GM12878 (cell line): ENCODE results near the gene HPSE2.

Experiments
- BHLHE40 ChIP-seq, 2 experiments: fragments of 450-650 bp in 1 of 2; IDR thresholded peaks; 2 replicates each; pipeline ENCODE4 v1.6.1; 2011 to 2017; ENCODE audit warnings: low read depth in 2 of 2, borderline replicate concordance in 1 of 2, improper control_type of control experiment in 1 of 2, low read length in 1 of 2, mild to moderate bottlenecking in 1 of 2
- CHD4 ChIP-seq: fragments of 200-600 bp; sonication (generic); IDR thresholded peaks from 2 replicates; pipeline ENCODE4 v1.6.1; 2016; ENCODE audit warnings: mild to moderate bottlenecking
- EGR1 ChIP-seq, 2 experiments: IDR thresholded peaks; 1 replicate in 1 of 2; 2 replicates in 1 of 2; pipeline ENCODE4 v1.6.1; 2011 to 2012; ENCODE audit warnings: low read depth in 2 of 2, low read length in 2 of 2, borderline replicate concordance in 1 of 2, mild to moderate bottlenecking in 1 of 2, moderate library complexity in 1 of 2
- EP300 ChIP-seq, 2 experiments: fragments of 150-350 bp in 1 of 2; IDR thresholded peaks; 2 replicates each; pipeline ENCODE4 v1.6.1; 2011 to 2012; ENCODE audit warnings: low read depth in 2 of 2, low read length in 2 of 2, borderline replicate concordance in 1 of 2, improper control_type of control experiment in 1 of 2, inconsistent platforms in 1 of 2; ENCODE audit not compliant: control insufficient read depth in 1 of 2
- HDAC2 ChIP-seq: fragments of 200-600 bp; sonication (generic); IDR thresholded peaks from 2 replicates; pipeline ENCODE4 v1.6.1; 2017
- SMAD1 ChIP-seq: fragments of 450-650 bp; IDR thresholded peaks from 2 replicates; pipeline ENCODE4 v1.6.1; 2018; ENCODE audit warnings: mild to moderate bottlenecking, low read depth; ENCODE audit not compliant: partially characterized antibody
- SMC3 ChIP-seq: IDR thresholded peaks from 2 replicates; pipeline ENCODE4 v1.6.1; 2011; ENCODE audit warnings: low read length, improper control_type of control experiment, borderline replicate concordance
- SP1 ChIP-seq: IDR thresholded peaks from one replicate; pipeline ENCODE4 v1.6.1; 2011; ENCODE audit warnings: low read depth, low read length
- TF ChIP-seq, protein P1 (sequence below): fragments of 450-650 bp; IDR thresholded peaks from 2 replicates; pipeline ENCODE4 v1.6.1; 2017; ENCODE audit warnings: mild to moderate bottlenecking
- TF ChIP-seq, protein P2 (sequence below): fragments of 450-650 bp; IDR thresholded peaks from 2 replicates; pipeline ENCODE4 v1.6.1; 2017; ENCODE audit warnings: antibody characterized with exemption, mild to moderate bottlenecking, moderate library complexity
- TF ChIP-seq, protein P3 (sequence below), 3 experiments: IDR thresholded peaks in 2 of 3; conservative IDR thresholded peaks in 1 of 3; 2 replicates each; pipeline ENCODE4 v1.5.1; 2011; ENCODE audit warnings: low read depth in 3 of 3, low read length in 3 of 3, mild to moderate bottlenecking in 3 of 3, control low read depth in 2 of 3, moderate library complexity in 2 of 3, inconsistent platforms in 1 of 3, mixed read lengths in 1 of 3; ENCODE audit not compliant: control insufficient read depth in 2 of 3, insufficient read depth in 1 of 3; ENCODE audit errors: extremely low read depth in 1 of 3
- TF ChIP-seq, protein P4 (sequence below): IDR thresholded peaks from 2 replicates; pipeline ENCODE4 v1.6.1; 2012; ENCODE audit warnings: low read depth, low read length, improper control_type of control experiment
- TF ChIP-seq, protein P5 (sequence below): IDR thresholded peaks from 2 replicates; pipeline ENCODE4 v1.6.1; 2012; ENCODE audit warnings: mild to moderate bottlenecking, low read depth, low read length
- TF ChIP-seq, protein P6 (sequence below): IDR thresholded peaks from 2 replicates; pipeline ENCODE4 v1.6.1; 2011; ENCODE audit warnings: low read depth, low read length, improper control_type of control experiment, borderline replicate concordance

DNA sequence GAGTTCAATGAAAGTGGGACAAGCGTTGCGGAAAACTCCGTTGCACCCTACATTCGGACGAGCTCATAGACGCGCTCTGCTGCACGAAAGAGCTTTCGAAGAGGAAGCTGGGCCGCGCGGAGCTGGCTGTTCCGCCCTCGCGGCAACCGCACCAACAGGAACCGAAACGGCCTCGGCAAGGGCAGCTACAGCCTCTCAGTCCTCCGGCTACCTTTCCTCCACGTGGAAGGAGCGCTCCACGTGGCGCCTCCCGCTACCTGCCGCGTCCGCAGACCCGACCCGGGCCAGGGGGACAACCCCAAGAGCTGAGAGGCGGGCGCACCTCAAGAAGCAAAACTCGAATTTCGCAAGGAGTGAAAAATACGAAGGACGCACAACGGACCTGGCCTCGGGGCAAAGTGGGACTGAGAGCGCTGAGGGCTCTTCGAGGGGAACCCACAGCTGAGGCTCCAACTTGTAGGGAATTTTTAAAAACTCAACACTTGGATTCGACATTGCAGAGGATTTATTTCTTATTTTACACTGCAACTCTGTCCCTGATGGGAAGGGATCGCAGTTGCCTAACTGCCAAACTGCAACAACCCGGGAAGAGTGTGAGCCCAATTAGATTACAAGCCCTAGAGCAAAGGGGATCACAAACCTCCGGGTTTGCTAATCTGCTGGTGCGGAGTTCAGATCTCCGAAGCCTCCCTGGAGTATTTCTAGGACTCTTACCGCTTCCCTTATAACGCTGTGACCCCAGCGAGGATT lies 1.4 kb downstream of the HPSE2 start:
- TF ChIP-seq EGR1 (IDR thresholded peaks at IDR 0.05; ENCODE audit: borderline replicate concordance in 1 of 2, low read depth in 2 of 2, low read length in 2 of 2) (peak in 1 of 2 experiments; percentile 87; a peak in 2 of 3 replicates), EP300 (IDR thresholded peaks at IDR 0.05; ENCODE audit: borderline replicate concordance in 1 of 2, control insufficient read depth in 1 of 2, low read depth in 2 of 2, low read length in 2 of 2) (no peak), SMAD1 (no peak), CHD4 (no peak), HDAC2 (no peak), BHLHE40 (IDR thresholded peaks at IDR 0.05; ENCODE audit: borderline replicate concordance in 1 of 2, low read depth in 2 of 2, low read length in 1 of 2) (0 out of 4 replicates have a peak, but pooled peaks have one; percentile 10 to 24), SMC3 (no peak), SP1 (no peak)
- TF ChIP-seq, protein P1, sequence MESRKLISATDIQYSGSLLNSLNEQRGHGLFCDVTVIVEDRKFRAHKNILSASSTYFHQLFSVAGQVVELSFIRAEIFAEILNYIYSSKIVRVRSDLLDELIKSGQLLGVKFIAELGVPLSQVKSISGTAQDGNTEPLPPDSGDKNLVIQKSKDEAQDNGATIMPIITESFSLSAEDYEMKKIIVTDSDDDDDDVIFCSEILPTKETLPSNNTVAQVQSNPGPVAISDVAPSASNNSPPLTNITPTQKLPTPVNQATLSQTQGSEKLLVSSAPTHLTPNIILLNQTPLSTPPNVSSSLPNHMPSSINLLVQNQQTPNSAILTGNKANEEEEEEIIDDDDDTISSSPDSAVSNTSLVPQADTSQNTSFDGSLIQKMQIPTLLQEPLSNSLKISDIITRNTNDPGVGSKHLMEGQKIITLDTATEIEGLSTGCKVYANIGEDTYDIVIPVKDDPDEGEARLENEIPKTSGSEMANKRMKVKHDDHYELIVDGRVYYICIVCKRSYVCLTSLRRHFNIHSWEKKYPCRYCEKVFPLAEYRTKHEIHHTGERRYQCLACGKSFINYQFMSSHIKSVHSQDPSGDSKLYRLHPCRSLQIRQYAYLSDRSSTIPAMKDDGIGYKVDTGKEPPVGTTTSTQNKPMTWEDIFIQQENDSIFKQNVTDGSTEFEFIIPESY, result no peak
- TF ChIP-seq, protein P2, sequence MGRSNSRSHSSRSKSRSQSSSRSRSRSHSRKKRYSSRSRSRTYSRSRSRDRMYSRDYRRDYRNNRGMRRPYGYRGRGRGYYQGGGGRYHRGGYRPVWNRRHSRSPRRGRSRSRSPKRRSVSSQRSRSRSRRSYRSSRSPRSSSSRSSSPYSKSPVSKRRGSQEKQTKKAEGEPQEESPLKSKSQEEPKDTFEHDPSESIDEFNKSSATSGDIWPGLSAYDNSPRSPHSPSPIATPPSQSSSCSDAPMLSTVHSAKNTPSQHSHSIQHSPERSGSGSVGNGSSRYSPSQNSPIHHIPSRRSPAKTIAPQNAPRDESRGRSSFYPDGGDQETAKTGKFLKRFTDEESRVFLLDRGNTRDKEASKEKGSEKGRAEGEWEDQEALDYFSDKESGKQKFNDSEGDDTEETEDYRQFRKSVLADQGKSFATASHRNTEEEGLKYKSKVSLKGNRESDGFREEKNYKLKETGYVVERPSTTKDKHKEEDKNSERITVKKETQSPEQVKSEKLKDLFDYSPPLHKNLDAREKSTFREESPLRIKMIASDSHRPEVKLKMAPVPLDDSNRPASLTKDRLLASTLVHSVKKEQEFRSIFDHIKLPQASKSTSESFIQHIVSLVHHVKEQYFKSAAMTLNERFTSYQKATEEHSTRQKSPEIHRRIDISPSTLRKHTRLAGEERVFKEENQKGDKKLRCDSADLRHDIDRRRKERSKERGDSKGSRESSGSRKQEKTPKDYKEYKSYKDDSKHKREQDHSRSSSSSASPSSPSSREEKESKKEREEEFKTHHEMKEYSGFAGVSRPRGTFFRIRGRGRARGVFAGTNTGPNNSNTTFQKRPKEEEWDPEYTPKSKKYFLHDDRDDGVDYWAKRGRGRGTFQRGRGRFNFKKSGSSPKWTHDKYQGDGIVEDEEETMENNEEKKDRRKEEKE, result no peak
- TF ChIP-seq, protein P3, sequence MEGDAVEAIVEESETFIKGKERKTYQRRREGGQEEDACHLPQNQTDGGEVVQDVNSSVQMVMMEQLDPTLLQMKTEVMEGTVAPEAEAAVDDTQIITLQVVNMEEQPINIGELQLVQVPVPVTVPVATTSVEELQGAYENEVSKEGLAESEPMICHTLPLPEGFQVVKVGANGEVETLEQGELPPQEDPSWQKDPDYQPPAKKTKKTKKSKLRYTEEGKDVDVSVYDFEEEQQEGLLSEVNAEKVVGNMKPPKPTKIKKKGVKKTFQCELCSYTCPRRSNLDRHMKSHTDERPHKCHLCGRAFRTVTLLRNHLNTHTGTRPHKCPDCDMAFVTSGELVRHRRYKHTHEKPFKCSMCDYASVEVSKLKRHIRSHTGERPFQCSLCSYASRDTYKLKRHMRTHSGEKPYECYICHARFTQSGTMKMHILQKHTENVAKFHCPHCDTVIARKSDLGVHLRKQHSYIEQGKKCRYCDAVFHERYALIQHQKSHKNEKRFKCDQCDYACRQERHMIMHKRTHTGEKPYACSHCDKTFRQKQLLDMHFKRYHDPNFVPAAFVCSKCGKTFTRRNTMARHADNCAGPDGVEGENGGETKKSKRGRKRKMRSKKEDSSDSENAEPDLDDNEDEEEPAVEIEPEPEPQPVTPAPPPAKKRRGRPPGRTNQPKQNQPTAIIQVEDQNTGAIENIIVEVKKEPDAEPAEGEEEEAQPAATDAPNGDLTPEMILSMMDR (IDR thresholded peaks at IDR 0.05 in 2 of 3, conservative IDR thresholded peaks at IDR 0.05 in 1 of 3; ENCODE audit: control insufficient read depth in 2 of 3, extremely low read depth in 1 of 3, insufficient read depth in 1 of 3, low read depth in 3 of 3, low read length in 3 of 3), result no peak
- TF ChIP-seq, protein P4, sequence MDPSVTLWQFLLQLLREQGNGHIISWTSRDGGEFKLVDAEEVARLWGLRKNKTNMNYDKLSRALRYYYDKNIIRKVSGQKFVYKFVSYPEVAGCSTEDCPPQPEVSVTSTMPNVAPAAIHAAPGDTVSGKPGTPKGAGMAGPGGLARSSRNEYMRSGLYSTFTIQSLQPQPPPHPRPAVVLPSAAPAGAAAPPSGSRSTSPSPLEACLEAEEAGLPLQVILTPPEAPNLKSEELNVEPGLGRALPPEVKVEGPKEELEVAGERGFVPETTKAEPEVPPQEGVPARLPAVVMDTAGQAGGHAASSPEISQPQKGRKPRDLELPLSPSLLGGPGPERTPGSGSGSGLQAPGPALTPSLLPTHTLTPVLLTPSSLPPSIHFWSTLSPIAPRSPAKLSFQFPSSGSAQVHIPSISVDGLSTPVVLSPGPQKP, result no peak
- TF ChIP-seq, protein P5, sequence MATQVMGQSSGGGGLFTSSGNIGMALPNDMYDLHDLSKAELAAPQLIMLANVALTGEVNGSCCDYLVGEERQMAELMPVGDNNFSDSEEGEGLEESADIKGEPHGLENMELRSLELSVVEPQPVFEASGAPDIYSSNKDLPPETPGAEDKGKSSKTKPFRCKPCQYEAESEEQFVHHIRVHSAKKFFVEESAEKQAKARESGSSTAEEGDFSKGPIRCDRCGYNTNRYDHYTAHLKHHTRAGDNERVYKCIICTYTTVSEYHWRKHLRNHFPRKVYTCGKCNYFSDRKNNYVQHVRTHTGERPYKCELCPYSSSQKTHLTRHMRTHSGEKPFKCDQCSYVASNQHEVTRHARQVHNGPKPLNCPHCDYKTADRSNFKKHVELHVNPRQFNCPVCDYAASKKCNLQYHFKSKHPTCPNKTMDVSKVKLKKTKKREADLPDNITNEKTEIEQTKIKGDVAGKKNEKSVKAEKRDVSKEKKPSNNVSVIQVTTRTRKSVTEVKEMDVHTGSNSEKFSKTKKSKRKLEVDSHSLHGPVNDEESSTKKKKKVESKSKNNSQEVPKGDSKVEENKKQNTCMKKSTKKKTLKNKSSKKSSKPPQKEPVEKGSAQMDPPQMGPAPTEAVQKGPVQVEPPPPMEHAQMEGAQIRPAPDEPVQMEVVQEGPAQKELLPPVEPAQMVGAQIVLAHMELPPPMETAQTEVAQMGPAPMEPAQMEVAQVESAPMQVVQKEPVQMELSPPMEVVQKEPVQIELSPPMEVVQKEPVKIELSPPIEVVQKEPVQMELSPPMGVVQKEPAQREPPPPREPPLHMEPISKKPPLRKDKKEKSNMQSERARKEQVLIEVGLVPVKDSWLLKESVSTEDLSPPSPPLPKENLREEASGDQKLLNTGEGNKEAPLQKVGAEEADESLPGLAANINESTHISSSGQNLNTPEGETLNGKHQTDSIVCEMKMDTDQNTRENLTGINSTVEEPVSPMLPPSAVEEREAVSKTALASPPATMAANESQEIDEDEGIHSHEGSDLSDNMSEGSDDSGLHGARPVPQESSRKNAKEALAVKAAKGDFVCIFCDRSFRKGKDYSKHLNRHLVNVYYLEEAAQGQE, result no peak
- TF ChIP-seq, protein P6, sequence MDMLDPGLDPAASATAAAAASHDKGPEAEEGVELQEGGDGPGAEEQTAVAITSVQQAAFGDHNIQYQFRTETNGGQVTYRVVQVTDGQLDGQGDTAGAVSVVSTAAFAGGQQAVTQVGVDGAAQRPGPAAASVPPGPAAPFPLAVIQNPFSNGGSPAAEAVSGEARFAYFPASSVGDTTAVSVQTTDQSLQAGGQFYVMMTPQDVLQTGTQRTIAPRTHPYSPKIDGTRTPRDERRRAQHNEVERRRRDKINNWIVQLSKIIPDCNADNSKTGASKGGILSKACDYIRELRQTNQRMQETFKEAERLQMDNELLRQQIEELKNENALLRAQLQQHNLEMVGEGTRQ, result no peak
